ELF-1 (cell line): ENCODE data around the gene CHST8.
"Not testable (repeated sequence)": the region's sequence is repeated elsewhere in the genome, so short reads cannot be mapped to it uniquely, and the experiment has no call there.

ENCODE experiments used
- DNase-seq: peaks from one replicate; pipeline ENCODE4 v3.0.0-alpha.2; 2016; ENCODE audit warnings: low read depth, low spot score

CHST8 gene

GRCh38 chr19:33618363-33618762 is 3.4 kb upstream of the CHST8 start:
- not testable (repeated sequence) for DNase-seq

GRCh38 chr19:33618884-33619283 is 2.9 kb upstream of the CHST8 start:
- no peak for DNase-seq

GRCh38 chr19:33620611-33621010 is 1.1 kb upstream of the CHST8 start:
- no peak for DNase-seq

- no peak for DNase-seq
Observed at GRCh38 chr19:33621065-33621785, 528 bp upstream of the CHST8 start.

GRCh38 chr19:33622505-33622808 is 704 bp downstream of the CHST8 start:
- DNase-seq: peak; percentile 54

- DNase-seq: peak; percentile 33
Observed at GRCh38 chr19:33622809-33623511, 1.2 kb downstream of the CHST8 start.

- no peak for DNase-seq
Observed at GRCh38 chr19:33624586-33624985, 2.8 kb downstream of the CHST8 start.

- no peak for DNase-seq
Observed at GRCh38 chr19:33627526-33627925, 5.8 kb downstream of the CHST8 start.

- DNase-seq: no peak
Observed at GRCh38 chr19:33627962-33628839, 6.4 kb downstream of the CHST8 start.

- no peak for DNase-seq
Observed at GRCh38 chr19:33628921-33629825, 7.4 kb downstream of the CHST8 start.

GRCh38 chr19:33629826-33630375 is 8.1 kb downstream of the CHST8 start:
- DNase-seq: no peak

GRCh38 chr19:33630880-33631608 is 9.3 kb downstream of the CHST8 start:
- DNase-seq: peak; percentile 38

GRCh38 chr19:33631609-33631973 is 9.8 kb downstream of the CHST8 start:
- no peak for DNase-seq

GRCh38 chr19:33634361-33635091 is 12.8 kb downstream of the CHST8 start:
- DNase-seq: no peak

- DNase-seq: no peak
Observed at GRCh38 chr19:33638167-33639034, 16.6 kb downstream of the CHST8 start.

GRCh38 chr19:33639035-33639681 is 17.4 kb downstream of the CHST8 start:
- no peak for DNase-seq

- no peak for DNase-seq
Observed at GRCh38 chr19:33640773-33641172, 19.0 kb downstream of the CHST8 start.

GRCh38 chr19:33641261-33641660 is 19.5 kb downstream of the CHST8 start:
- DNase-seq: no peak
